Esophagus squamous epithelium (tissue), 4 donors: ENCODE data around the gene GALM.

ENCODE experiments used
- POLR2A ChIP-seq, 4 donors: fragments of 450-650 bp; IDR thresholded peaks; one replicate each; pipeline ENCODE4 v1.6.1; 2017; ENCODE audit warnings: antibody characterized with exemption in 4 of 4, mild to moderate bottlenecking in 4 of 4, moderate library complexity in 3 of 4
- TF ChIP-seq, protein P1 (sequence below), 6 experiments: fragments of 450-650 bp in 4 of 6; fragments of 200-600 bp in 2 of 6; sonication (generic) in 2 of 6; IDR thresholded peaks; one replicate each; pipeline ENCODE4 v1.5.1; 2016 to 2019; ENCODE audit warnings: antibody characterized with exemption in 6 of 6, mild to moderate bottlenecking in 4 of 6, moderate library complexity in 4 of 6

DNA sequence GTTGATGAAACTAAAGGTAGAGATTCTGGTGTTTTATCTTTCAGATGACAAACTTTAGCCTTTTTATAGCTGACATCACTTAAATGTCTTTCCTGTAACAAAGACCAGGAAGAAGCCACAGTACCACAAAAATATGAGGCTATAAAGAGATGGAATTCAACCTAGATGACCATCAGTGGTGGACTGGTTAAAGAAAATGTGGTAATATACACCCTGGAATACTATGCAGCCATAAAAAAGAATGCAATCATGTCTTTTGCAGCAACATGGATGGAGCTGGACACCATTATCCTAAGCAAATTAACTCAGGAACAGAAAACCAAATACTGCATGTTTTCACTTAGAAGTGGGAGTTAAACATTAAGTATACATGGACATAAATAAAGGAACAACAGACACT is 44.9 kb upstream of the GALM start:
- TF ChIP-seq, protein P1, sequence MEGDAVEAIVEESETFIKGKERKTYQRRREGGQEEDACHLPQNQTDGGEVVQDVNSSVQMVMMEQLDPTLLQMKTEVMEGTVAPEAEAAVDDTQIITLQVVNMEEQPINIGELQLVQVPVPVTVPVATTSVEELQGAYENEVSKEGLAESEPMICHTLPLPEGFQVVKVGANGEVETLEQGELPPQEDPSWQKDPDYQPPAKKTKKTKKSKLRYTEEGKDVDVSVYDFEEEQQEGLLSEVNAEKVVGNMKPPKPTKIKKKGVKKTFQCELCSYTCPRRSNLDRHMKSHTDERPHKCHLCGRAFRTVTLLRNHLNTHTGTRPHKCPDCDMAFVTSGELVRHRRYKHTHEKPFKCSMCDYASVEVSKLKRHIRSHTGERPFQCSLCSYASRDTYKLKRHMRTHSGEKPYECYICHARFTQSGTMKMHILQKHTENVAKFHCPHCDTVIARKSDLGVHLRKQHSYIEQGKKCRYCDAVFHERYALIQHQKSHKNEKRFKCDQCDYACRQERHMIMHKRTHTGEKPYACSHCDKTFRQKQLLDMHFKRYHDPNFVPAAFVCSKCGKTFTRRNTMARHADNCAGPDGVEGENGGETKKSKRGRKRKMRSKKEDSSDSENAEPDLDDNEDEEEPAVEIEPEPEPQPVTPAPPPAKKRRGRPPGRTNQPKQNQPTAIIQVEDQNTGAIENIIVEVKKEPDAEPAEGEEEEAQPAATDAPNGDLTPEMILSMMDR (IDR thresholded peaks at IDR 0.05): no peak
- no peak for TF ChIP-seq POLR2A (IDR thresholded peaks at IDR 0.05)
